GM23248 (cell line): ENCODE data around the gene AGPAT3. TPM values are rescaled to one million over a fixed set of nuclear protein-coding genes. Genes with fewer than 3 reads are reported as not detected.

Experiments
- DNase-seq: peaks from one replicate; pipeline ENCODE4 v3.0.0-alpha.2; 2015
- H2AFZ ChIP-seq: fragments of 200-600 bp; sonication (generic); 2 replicates; pipeline ENCODE4 v1.6.1; 2016; ENCODE audit warnings: antibody characterized with exemption
- H3F3A ChIP-seq: fragments of 200-600 bp; sonication (generic); 2 replicates; pipeline ENCODE4 v1.6.1; 2016; ENCODE audit warnings: mild to moderate bottlenecking, antibody characterized with exemption, mixed run types; ENCODE audit not compliant: insufficient read depth
- H3K27ac ChIP-seq: fragments of 200-600 bp; sonication (generic); 2 replicates; pipeline ENCODE4 v1.5.1; 2016; ENCODE audit warnings: mild to moderate bottlenecking
- H3K27me3 ChIP-seq: fragments of 200-600 bp; sonication (generic); replicated peaks from 2 replicates; pipeline ENCODE4 v1.6.1; 2016; ENCODE audit warnings: mild to moderate bottlenecking; ENCODE audit not compliant: insufficient read depth
- H3K36me3 ChIP-seq: fragments of 200-600 bp; sonication (generic); 2 replicates; pipeline ENCODE4 v1.6.1; 2016; ENCODE audit warnings: low read depth, mild to moderate bottlenecking
- H3K4me1 ChIP-seq: fragments of 200-600 bp; sonication (generic); 2 replicates; pipeline ENCODE4 v1.6.1; 2016; ENCODE audit warnings: mild to moderate bottlenecking; ENCODE audit not compliant: insufficient read depth
- H3K4me2 ChIP-seq: fragments of 200-600 bp; sonication (generic); one replicate; pipeline ENCODE4 v1.6.1; 2016; ENCODE audit warnings: mild to moderate bottlenecking; ENCODE audit not compliant: unreplicated experiment
- H3K4me3 ChIP-seq: fragments of 200-600 bp; sonication (generic); 2 replicates; pipeline ENCODE4 v1.5.1; 2016; ENCODE audit warnings: mild to moderate bottlenecking
- H3K79me2 ChIP-seq: fragments of 200-600 bp; sonication (generic); 2 replicates; pipeline ENCODE4 v1.6.1; 2016; ENCODE audit warnings: mild to moderate bottlenecking; ENCODE audit not compliant: insufficient read depth
- H3K9ac ChIP-seq: fragments of 200-600 bp; sonication (generic); 2 replicates; pipeline ENCODE4 v1.6.1; 2016; ENCODE audit warnings: mild to moderate bottlenecking
- H3K9me2 ChIP-seq: fragments of 200-600 bp; sonication (generic); 2 replicates; pipeline ENCODE4 v1.6.1; 2016; ENCODE audit warnings: mixed run types, mild to moderate bottlenecking, moderate library complexity; ENCODE audit not compliant: insufficient read depth
- H3K9me3 ChIP-seq: fragments of 200-600 bp; sonication (generic); one replicate; pipeline ENCODE4 v1.6.1; 2017; ENCODE audit warnings: low read depth
- H4K20me1 ChIP-seq: fragments of 200-600 bp; sonication (generic); 2 replicates; pipeline ENCODE4 v1.6.0; 2016; ENCODE audit not compliant: insufficient read depth
- EZH2 ChIP-seq: fragments of 200-600 bp; sonication (generic); IDR thresholded peaks from 2 replicates; pipeline ENCODE4 v1.6.1; 2018; ENCODE audit warnings: antibody characterized with exemption, mild to moderate bottlenecking; ENCODE audit not compliant: insufficient read depth, poor library complexity, severe bottlenecking
- EZH2phosphoT487 ChIP-seq: fragments of 200-600 bp; sonication (generic); IDR thresholded peaks from 2 replicates; pipeline ENCODE4 v1.6.1; 2018; ENCODE audit warnings: antibody characterized with exemption, moderate library complexity, mild to moderate bottlenecking, low read depth; ENCODE audit not compliant: insufficient read depth
- WGBS, 2 experiments: methylation state at CpG; one replicate each; pipeline ENCODE4 v1.1.6; 2015 to 2017; ENCODE audit warnings: low lambda C conversion rate in 2 of 2, low coverage in 1 of 2; ENCODE audit errors: missing lambda C conversion rate in 2 of 2; 5-methylcytosine and 5-hydroxymethylcytosine counted together
- in situ Hi-C: fragments of 300-500 bp; cut with MboI; formaldehyde crosslinking; loops from 2 replicates; pipeline ENCODE4 v1.15.0; 2020
- polyA plus RNA-seq: library from polyadenylated mRNA; unstranded; fragments of >200 nt; fragmentation: Nextera tagmentation; extraction: Ambion mirVana; gene quantifications from 2 replicates; pipeline ENCODE4 v1.2.1, GENCODE V29; 2016
- total RNA-seq: library from RNA; depleted of rRNA; stranded (reverse); fragments of >200 nt; shearing (Covaris generic); gene quantifications from 2 replicates; pipeline ENCODE4 v1.2.3, GENCODE V29; 2014

The AGPAT3 gene
- total and polyA plus RNA-seq, 2 experiments from 2014 or later: 12.3 to 29.3 TPM

DNA sequence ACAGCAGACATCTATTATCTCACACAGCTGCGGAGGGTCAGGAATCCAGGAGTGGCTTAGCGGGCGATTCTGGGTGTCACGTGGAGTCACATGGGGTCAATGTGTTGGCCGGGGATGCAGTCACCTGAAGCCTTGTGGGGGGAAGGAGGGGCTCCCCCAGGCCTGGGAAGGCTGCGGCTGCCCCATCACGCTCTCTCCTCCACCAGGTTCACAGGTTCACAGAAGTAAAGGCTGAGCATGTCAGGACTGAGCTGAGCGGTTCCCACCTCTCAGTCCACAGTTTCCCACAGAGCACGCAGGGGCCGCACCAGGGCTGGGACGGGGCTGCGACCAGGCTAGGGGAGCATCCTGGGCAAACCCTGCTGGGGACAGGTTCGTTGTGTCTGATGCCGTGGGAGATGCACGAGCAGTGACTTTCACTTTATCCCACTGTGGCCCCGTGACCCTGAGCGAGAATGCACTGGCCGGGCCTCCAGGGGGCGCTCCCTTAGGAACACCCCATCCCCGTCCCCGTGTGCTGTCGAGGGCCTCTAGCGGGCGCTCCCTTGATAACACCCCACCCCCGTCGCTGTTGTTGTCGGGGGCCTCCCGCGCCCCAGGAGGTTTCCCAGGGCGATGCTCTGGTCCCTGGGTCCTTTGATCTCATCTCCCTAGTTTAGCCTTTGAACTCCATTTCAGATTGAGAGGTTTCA, 73.9 kb downstream of the AGPAT3 start:
- in situ Hi-C loops: no loop called here
- no peak overlapping the region for H3K9ac ChIP-seq

DNA sequence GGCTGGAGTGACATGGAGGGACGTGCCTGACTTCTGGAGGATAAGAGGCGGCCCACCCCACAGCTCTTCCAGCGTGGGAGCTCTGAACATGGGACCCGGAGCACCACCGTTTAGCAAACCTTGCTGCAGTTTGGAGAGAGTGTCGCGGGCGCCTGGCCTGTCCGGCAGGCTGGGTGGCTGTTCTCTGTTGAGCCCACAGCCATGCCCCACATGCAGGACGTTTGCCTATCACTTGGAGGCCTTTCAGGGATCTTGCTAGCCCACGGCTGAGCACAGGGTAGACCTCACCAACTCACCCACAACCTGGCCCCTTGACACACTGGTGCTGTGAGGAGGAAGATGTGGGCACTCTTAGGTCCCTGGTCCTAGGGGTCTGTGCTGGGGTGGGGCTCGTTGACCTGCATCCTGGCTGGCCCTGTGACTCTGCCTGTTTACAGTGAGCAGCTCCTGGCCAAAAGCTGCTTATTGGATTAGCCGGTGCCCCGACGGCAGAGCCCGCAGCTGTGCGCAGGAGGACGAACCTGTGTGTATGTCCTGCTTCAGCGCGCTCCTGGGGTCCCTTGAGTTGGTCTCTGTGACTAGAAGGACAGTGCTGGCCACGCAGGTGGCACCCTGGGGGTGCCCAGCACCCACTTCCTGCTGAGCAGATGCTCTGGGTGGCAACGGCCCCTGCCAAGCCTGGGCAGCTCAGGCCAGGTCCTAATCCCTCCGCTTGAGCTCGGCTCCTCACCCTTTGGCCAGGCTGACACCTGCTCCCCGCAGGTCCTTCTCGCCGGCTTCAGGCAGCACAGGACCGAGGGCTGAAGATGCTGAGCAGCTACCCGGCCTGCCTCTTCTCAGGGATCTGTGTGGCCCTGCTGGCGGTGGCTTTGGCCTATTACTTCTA, 74.7 kb downstream of the AGPAT3 start:
- Histone ChIP-seq H3K4me2 (no peak overlapping the region), H3K9ac (no peak overlapping the region), H3F3A (no peaks in the 10 kb centered on the region), H4K20me1 (no peaks in the 10 kb centered on the region), H3K79me2 (no peaks in the 10 kb centered on the region), H3K27ac (no peak overlapping the region), H3K4me1 (no peaks in the 10 kb centered on the region), H2AFZ (no peak overlapping the region), H3K27me3 (no peaks in the 10 kb centered on the region), H3K9me3 (no peaks in the 10 kb centered on the region), H3K9me2 (no peaks in the 10 kb centered on the region), H3K4me3 (no peak overlapping the region), H3K36me3 (no peaks in the 10 kb centered on the region)
- 78 to 81% methylated on average over 29 of the region's 30 CpGs for WGBS, 2 experiments
- no peak for DNase-seq
- in situ Hi-C loops: no loop called here
- TF ChIP-seq EZH2phosphoT487 (no peak), EZH2 (no peak)

More for the DNA sequence above, 73.9 kb downstream of the AGPAT3 start:
- Histone ChIP-seq H3K4me3 (no peak overlapping the region), H3F3A (no peaks in the 10 kb centered on the region), H3K9me2 (no peaks in the 10 kb centered on the region), H4K20me1 (no peaks in the 10 kb centered on the region), H3K4me1 (no peaks in the 10 kb centered on the region), H3K27me3 (no peaks in the 10 kb centered on the region), H3K36me3 (no peaks in the 10 kb centered on the region), H3K4me2 (no peak overlapping the region), H2AFZ (no peak overlapping the region), H3K27ac (no peak overlapping the region), H3K79me2 (no peaks in the 10 kb centered on the region), H3K9me3 (no peaks in the 10 kb centered on the region)
- peak; percentile 87 for DNase-seq
- no peak for TF ChIP-seq EZH2
- no peak for TF ChIP-seq EZH2phosphoT487
- 52 to 70% methylated on average over 21 to 30 of the region's 30 CpGs for WGBS, 2 experiments

DNA sequence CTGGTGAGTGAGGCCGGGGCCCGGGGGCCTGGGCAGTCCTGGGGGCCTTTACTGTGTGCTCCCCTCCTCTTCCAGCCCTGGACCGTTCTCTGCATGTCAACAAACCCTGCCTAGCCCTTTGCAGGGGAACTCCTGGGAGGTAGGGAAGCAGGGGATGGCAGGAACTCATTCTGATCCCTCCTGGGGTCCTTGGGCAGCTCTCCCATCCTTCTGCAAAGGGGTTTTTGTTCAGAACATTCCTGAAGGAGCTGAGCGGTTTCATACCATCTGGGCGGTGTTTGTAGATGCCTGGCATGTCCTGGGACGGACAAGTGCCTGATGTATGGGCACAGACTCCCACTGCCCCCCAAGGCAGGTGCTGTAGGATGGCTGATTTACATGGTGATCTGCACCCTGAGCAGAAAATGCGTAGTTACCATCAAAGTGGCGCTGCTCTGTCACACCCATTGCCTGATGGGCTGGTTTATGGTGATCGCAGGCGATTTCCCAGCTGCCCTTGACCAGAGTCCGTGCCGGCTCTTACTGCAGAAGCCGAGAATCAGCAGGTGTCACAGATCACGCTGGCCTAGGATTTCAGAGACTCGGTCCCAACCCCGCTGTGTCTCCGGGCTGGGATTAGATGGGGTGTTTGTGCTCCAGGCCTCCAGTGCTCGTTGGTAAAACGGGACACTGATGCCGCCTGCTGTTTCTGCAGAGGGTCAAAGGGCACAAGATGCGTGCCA, 75.5 kb downstream of the AGPAT3 start:
- Histone ChIP-seq H3K9me2 (no peaks in the 10 kb centered on the region), H3K9ac (no peak overlapping the region), H3K27me3 (no peaks in the 10 kb centered on the region), H2AFZ (no peak overlapping the region), H3K27ac (no peak overlapping the region), H3K4me1 (no peaks in the 10 kb centered on the region), H3K4me3 (no peak overlapping the region), H3K4me2 (no peak overlapping the region), H3F3A (no peaks in the 10 kb centered on the region), H3K36me3 (no peaks in the 10 kb centered on the region), H3K79me2 (no peaks in the 10 kb centered on the region), H4K20me1 (no peaks in the 10 kb centered on the region), H3K9me3 (no peaks in the 10 kb centered on the region)
- no peak for TF ChIP-seq EZH2
- TF ChIP-seq EZH2phosphoT487: no peak
- in situ Hi-C loops: no loop called here
- no peak for DNase-seq
- 88 to 90% methylated on average over 21 of the region's 21 CpGs for WGBS, 2 experiments

DNA sequence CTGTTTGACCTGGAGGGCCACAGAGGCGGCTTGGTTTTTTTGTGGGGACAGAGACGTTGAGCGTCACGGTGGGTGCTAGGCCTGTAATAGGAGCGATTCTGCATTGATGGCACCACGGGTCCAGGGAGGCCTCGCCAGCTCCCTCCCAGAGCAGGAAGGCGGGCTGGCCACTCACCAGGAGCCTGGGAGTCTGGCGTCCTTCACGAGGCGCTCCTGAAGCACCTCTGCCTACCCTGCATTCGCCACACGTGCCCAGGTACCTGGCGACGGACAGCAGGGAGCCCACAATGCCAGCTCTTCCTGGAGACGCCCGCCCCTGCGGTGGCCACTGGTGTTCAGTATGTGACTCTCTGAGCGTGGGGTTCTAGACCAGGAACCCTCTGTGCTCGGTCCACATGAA, 77.2 kb downstream of the AGPAT3 start:
- DNase-seq: no peak
- no peaks in the 10 kb centered on the region for H3K9me2 ChIP-seq
- no peaks in the 10 kb centered on the region for H3K36me3 ChIP-seq
- H3K4me2 ChIP-seq: no peak overlapping the region
- no peak overlapping the region for H3K27ac ChIP-seq
- H3K9me3 ChIP-seq: no peaks in the 10 kb centered on the region
- H3F3A ChIP-seq: no peaks in the 10 kb centered on the region
- no peak for TF ChIP-seq EZH2
- no peak for TF ChIP-seq EZH2phosphoT487
- H3K4me3 ChIP-seq: no peak overlapping the region
- WGBS, 2 experiments: 95% methylated on average over 19 to 20 of the region's 20 CpGs
- H3K9ac ChIP-seq: no peak overlapping the region
- no peaks in the 10 kb centered on the region for H4K20me1 ChIP-seq
- in situ Hi-C loops: no loop called here
- H3K27me3 ChIP-seq: no peaks in the 10 kb centered on the region
- no peaks in the 10 kb centered on the region for H3K4me1 ChIP-seq
- H3K79me2 ChIP-seq: no peaks in the 10 kb centered on the region
- H2AFZ ChIP-seq: no peak overlapping the region
